B cell (primary cell): ENCODE measurements around the gene OSBP2. TPM values are rescaled to one million over a fixed set of nuclear protein-coding genes. Genes with fewer than 3 reads are reported as not detected.

Experiments
- ATAC-seq: fragments of 200-7000 bp; cut with Tn5 transposase; one replicate; pipeline ENCODE4 v1.10.0; 2021; ENCODE audit warnings: low read depth, mild to moderate bottlenecking, moderate number of reproducible peaks, moderate library complexity
- CTCF ChIA-PET: fragments of 350-600 bp; sonication (Branson Sonifier 250); formaldehyde crosslinking; loops from one replicate; lab custom pipeline; 2021; ENCODE audit warnings: antibody characterized with exemption, inconsistent platforms; lab: Charles Lee
- POLR2A ChIA-PET: fragments of 350-600 bp; sonication (Branson Sonifier 250); formaldehyde crosslinking; loops from one replicate; lab custom pipeline; 2021; ENCODE audit warnings: antibody characterized with exemption; lab: Charles Lee
- DNase-seq: peaks from one replicate; pipeline ENCODE4 v3.0.0; 2013
- H2AFZ ChIP-seq: 2 replicates; pipeline ENCODE4 v1.6.1; 2012; ENCODE audit warnings: mild to moderate bottlenecking, low read depth, low read length; ENCODE audit not compliant: insufficient read depth, poor library complexity, severe bottlenecking
- H3K27ac ChIP-seq, 2 donors: 1 replicate in 1 of 2; 2 replicates in 1 of 2; pipeline ENCODE4 v1.5.1; 2012 to 2013; ENCODE audit warnings: low read length in 2 of 2, mild to moderate bottlenecking in 2 of 2, moderate library complexity in 1 of 2
- H3K27me3 ChIP-seq, 4 experiments: fragments of 200-600 bp in 1 of 4; sonication (generic) in 1 of 4; replicated peaks in 1 of 4; 1 replicate in 2 of 4; 2 replicates in 2 of 4; pipeline versions ENCODE4 v1.6.1 to v1.7.0; 2013 to 2016; ENCODE audit warnings: low read length in 3 of 4, mild to moderate bottlenecking in 2 of 4, mixed read lengths in 1 of 4, moderate library complexity in 1 of 4; ENCODE audit not compliant: insufficient read depth in 4 of 4, control insufficient read depth in 3 of 4; ENCODE audit errors: control extremely low read depth in 1 of 4
- H3K36me3 ChIP-seq, 2 experiments: replicated peaks in 1 of 2; 1 replicate in 1 of 2; 2 replicates in 1 of 2; pipeline versions ENCODE4 v1.6.1 to v1.7.1; 2013; ENCODE audit warnings: low read length in 1 of 2; ENCODE audit not compliant: insufficient read depth in 2 of 2, control insufficient read depth in 1 of 2; ENCODE audit errors: control extremely low read depth in 1 of 2, extremely low read depth in 1 of 2
- H3K4me1 ChIP-seq, 2 donors: fragments of 200-600 bp in 1 of 2; sonication (generic) in 1 of 2; 1 replicate in 1 of 2; 2 replicates in 1 of 2; pipeline versions ENCODE4 v1.5.1 to v1.6.1; 2013 to 2017; ENCODE audit warnings: low read length in 2 of 2; ENCODE audit not compliant: control insufficient read depth in 2 of 2, insufficient read depth in 2 of 2
- H3K4me2 ChIP-seq: replicated peaks from 2 replicates; pipeline ENCODE3; 2012; ENCODE audit warnings: mild to moderate bottlenecking, low read depth, low read length; ENCODE audit not compliant: poor library complexity, severe bottlenecking
- H3K4me3 ChIP-seq, 5 experiments: fragments of 200-600 bp in 1 of 5; sonication (generic) in 1 of 5; 1 replicate in 3 of 5; 2 replicates in 2 of 5; pipeline versions ENCODE4 v1.5.1 to v1.7.0; 2011 to 2016; ENCODE audit warnings: low read length in 4 of 5, mild to moderate bottlenecking in 4 of 5, low read depth in 2 of 5, control low read depth in 1 of 5, moderate library complexity in 1 of 5; ENCODE audit not compliant: insufficient read depth in 1 of 5; ENCODE audit errors: control extremely low read depth in 1 of 5, extremely low read depth in 1 of 5
- H3K79me2 ChIP-seq: fragments of 200-600 bp; sonication (generic); one replicate; pipeline ENCODE4 v1.6.0; 2016; ENCODE audit warnings: low read length; ENCODE audit not compliant: control insufficient read depth, insufficient read depth
- H3K9ac ChIP-seq: fragments of 200-600 bp; sonication (generic); 2 replicates; pipeline ENCODE4 v1.6.1; 2017; ENCODE audit warnings: mild to moderate bottlenecking, low read length, moderate library complexity
- H3K9me3 ChIP-seq, 3 donors: one replicate each; pipeline versions ENCODE4 v1.6.1 to v1.7.1; 2013; ENCODE audit warnings: low read length in 2 of 3; ENCODE audit not compliant: control insufficient read depth in 2 of 3, insufficient read depth in 1 of 3; ENCODE audit errors: control extremely low read depth in 1 of 3
- H4K20me1 ChIP-seq: 2 replicates; pipeline ENCODE4 v1.6.0; 2012; ENCODE audit warnings: mild to moderate bottlenecking, low read length; ENCODE audit not compliant: insufficient read depth, control insufficient read depth, poor library complexity, severe bottlenecking
- H3K27ac Mint-ChIP-seq: one replicate; pipeline ENCODE4 v1.8.0; 2021; ENCODE audit warnings: mixed read lengths
- H3K27me3 Mint-ChIP-seq: one replicate; pipeline ENCODE4 v1.8.0; 2021; ENCODE audit warnings: mixed read lengths
- H3K4me1 Mint-ChIP-seq: one replicate; pipeline ENCODE4 v1.8.0; 2021; ENCODE audit warnings: mixed read lengths
- H3K4me3 Mint-ChIP-seq: one replicate; pipeline ENCODE4 v1.8.0; 2021; ENCODE audit warnings: mixed read lengths
- H3K9me3 Mint-ChIP-seq: one replicate; pipeline ENCODE4 v1.8.0; 2022; ENCODE audit warnings: mixed read lengths; ENCODE audit not compliant: insufficient read depth
- EZH2 ChIP-seq: IDR thresholded peaks from 2 replicates; pipeline ENCODE4 v1.6.1; 2012; ENCODE audit warnings: borderline replicate concordance, low read depth, mild to moderate bottlenecking, moderate library complexity, low read length; ENCODE audit not compliant: insufficient read depth, poor library complexity, severe bottlenecking
- WGBS: methylation state at CpG from one replicate; pipeline ENCODE4 v1.1.5; 2013; ENCODE audit warnings: missing lambda C conversion rate; ENCODE audit not compliant: insufficient coverage; 5-methylcytosine and 5-hydroxymethylcytosine counted together
- intact Hi-C: fragments of 100-400 bp; cut with micrococcal nuclease; formaldehyde crosslinking; loops from one replicate; pipeline ENCODE4 v1.10.0; 2022
- polyA plus RNA-seq: library from polyadenylated mRNA; depleted of rRNA; stranded (reverse); fragments of >200 nt; gene quantifications from 2 replicates; pipeline ENCODE4 v1.2.3, GENCODE V29; 2012
- total RNA-seq, 2 donors: library from RNA; stranded (reverse); fragments of 120-200 nt in 1 of 2; gene quantifications; 1 replicate in 1 of 2; 2 replicates in 1 of 2; pipeline versions ENCODE4 v1.2.3 to v1.2.4, GENCODE V29; 2013 to 2022
- TF ChIP-seq, protein P1 (sequence below): fragments of 200-600 bp; IDR thresholded peaks from one replicate; pipeline ENCODE4 v1.8.0; 2022; ENCODE audit warnings: antibody characterized with exemption, mild to moderate bottlenecking

Gene OSBP2
- total and polyA plus RNA-seq, 2 donors (not counting 1 experiment from before 2014, with no cell fraction given): 0.10 to 1.0 TPM

DNA sequence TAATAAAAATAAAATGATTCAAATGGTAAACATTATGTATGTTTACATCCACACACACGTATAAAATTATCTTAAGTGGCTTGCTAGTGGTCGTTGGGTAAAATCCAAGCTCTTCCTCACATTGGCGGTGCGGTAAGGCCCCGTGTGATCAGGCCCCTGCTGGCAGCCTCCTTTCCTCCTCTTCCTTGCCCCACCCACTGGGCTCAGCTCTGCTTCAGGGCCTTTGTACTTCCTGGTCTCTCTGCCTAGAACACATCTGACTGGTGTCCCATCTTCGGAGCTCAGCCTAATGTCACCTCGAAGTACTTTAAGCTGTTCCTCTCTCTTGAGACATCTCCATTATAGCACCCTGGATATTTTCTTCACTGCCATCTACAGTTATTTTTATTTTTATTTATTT is 52.8 kb downstream of the OSBP2 start:
- H3K27me3 ChIP-seq: peaks cover 0 to 5% (median 0%) of the 10 kb centered on the region in 4 experiments
- POLR2A ChIA-PET: no interaction called here
- no peak overlapping the region for H3K27ac ChIP-seq
- H3K4me3 ChIP-seq: no peak overlapping the region
- Mint-ChIP-seq H3K27ac (no peak overlapping the region), H3K27me3 (peaks cover 5% of the 10 kb centered on the region), H3K9me3 (no peaks in the 10 kb centered on the region), H3K4me3 (no peak overlapping the region), H3K4me1 (peaks cover 3% of the 10 kb centered on the region)
- H4K20me1 ChIP-seq: no peaks in the 10 kb centered on the region
- H3K9ac ChIP-seq: no peak overlapping the region
- CTCF ChIA-PET: no interaction called here
- H2AFZ ChIP-seq: no peak overlapping the region
- no peak for TF ChIP-seq EZH2
- TF ChIP-seq, protein P1, sequence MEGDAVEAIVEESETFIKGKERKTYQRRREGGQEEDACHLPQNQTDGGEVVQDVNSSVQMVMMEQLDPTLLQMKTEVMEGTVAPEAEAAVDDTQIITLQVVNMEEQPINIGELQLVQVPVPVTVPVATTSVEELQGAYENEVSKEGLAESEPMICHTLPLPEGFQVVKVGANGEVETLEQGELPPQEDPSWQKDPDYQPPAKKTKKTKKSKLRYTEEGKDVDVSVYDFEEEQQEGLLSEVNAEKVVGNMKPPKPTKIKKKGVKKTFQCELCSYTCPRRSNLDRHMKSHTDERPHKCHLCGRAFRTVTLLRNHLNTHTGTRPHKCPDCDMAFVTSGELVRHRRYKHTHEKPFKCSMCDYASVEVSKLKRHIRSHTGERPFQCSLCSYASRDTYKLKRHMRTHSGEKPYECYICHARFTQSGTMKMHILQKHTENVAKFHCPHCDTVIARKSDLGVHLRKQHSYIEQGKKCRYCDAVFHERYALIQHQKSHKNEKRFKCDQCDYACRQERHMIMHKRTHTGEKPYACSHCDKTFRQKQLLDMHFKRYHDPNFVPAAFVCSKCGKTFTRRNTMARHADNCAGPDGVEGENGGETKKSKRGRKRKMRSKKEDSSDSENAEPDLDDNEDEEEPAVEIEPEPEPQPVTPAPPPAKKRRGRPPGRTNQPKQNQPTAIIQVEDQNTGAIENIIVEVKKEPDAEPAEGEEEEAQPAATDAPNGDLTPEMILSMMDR: no peak
- H3K4me2 ChIP-seq: no peak overlapping the region
- WGBS: 87% methylated on average over 5 of the region's 7 CpGs
- intact Hi-C loops: no loop called here
- no peaks in the 10 kb centered on the region for H3K36me3 ChIP-seq
- no peaks in the 10 kb centered on the region for H3K9me3 ChIP-seq
- ATAC-seq (no peak), DNase-seq (no peak)
- no peaks in the 10 kb centered on the region for H3K79me2 ChIP-seq
- peaks cover 4 to 8% of the 10 kb centered on the region in 2 donors for H3K4me1 ChIP-seq

DNA sequence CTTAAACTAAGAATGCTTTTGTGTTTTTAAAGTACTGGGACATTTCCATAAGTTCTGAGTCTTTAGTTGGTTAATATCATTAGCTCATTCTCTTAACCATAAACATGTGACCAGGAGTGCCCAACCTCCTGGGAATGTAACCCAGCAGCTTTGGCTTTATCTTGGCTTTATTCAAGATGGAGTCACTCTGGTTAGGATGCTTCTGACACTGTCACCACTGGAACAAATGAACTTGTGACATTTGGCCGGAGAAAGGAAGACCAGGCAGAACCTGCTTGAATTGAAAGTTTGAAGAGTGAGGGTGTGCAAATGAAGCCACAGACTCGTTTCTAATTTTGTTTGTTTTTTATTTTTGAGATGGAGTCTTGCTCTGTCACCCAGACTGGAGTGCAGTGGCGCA is 54.6 kb downstream of the OSBP2 start:
- ATAC-seq: no peak
- H3K4me1 ChIP-seq: no peaks in the 10 kb centered on the region
- 67% methylated on average over 2 of the region's 3 CpGs for WGBS
- H3K9me3 ChIP-seq: peaks cover 0 to 6% (median 0%) of the 10 kb centered on the region in 3 donors
- H3K4me2 ChIP-seq: no peak overlapping the region
- DNase-seq: no peak
- intact Hi-C loops: no loop called here
- Mint-ChIP-seq H3K27ac (no peak overlapping the region), H3K9me3 (peaks cover 4% of the 10 kb centered on the region), H3K4me3 (no peak overlapping the region), H3K4me1 (no peaks in the 10 kb centered on the region), H3K27me3 (peaks cover 6% of the 10 kb centered on the region)
- H3K4me3 ChIP-seq: no peak overlapping the region
- H3K9ac ChIP-seq: no peak overlapping the region
- peaks cover 0 to 2% (median 0%) of the 10 kb centered on the region in 4 experiments for H3K27me3 ChIP-seq
- CTCF ChIA-PET: no interaction called here
- TF ChIP-seq EZH2: no peak
- TF ChIP-seq, protein P1: no peak
- no peaks in the 10 kb centered on the region for H3K36me3 ChIP-seq
- H2AFZ ChIP-seq: no peak overlapping the region
- POLR2A ChIA-PET: no interaction called here
- H3K27ac ChIP-seq: no peak overlapping the region
- H3K79me2 ChIP-seq: no peaks in the 10 kb centered on the region
- H4K20me1 ChIP-seq: no peaks in the 10 kb centered on the region
